Effector memory CD4-positive, alpha-beta T cell (primary cell): ENCODE data around the gene ADAMTS2.

Experiments
- DNase-seq, 3 donors: peaks; one replicate each; pipeline ENCODE4 v3.0.0-alpha.2; 2020
- H3K27ac ChIP-seq: 2 replicates; pipeline ENCODE4 v1.7.0; 2013; ENCODE audit warnings: mild to moderate bottlenecking, low read length, moderate library complexity; ENCODE audit not compliant: insufficient read depth, poor library complexity, severe bottlenecking
- H3K27me3 ChIP-seq: replicated peaks from 2 replicates; pipeline ENCODE4 v1.7.0; 2013; ENCODE audit warnings: mild to moderate bottlenecking, low read length; ENCODE audit not compliant: insufficient read depth, control insufficient read depth, poor library complexity, severe bottlenecking
- H3K36me3 ChIP-seq: 2 replicates; pipeline ENCODE4 v1.7.0; 2013; ENCODE audit warnings: mild to moderate bottlenecking, low read length, moderate library complexity; ENCODE audit not compliant: control insufficient read depth, insufficient read depth
- H3K4me1 ChIP-seq: 2 replicates; pipeline ENCODE4 v1.7.0; 2013; ENCODE audit warnings: low read length, mild to moderate bottlenecking; ENCODE audit not compliant: control insufficient read depth, insufficient read depth, poor library complexity, severe bottlenecking
- H3K4me3 ChIP-seq: 2 replicates; pipeline ENCODE4 v1.7.0; 2013; ENCODE audit warnings: low read length, low read depth, mild to moderate bottlenecking; ENCODE audit not compliant: insufficient read depth, poor library complexity, severe bottlenecking
- H3K9me3 ChIP-seq: 2 replicates; pipeline ENCODE4 v1.7.0; 2013; ENCODE audit warnings: mild to moderate bottlenecking, low read length, moderate library complexity; ENCODE audit not compliant: control insufficient read depth

Gene ADAMTS2

DNA sequence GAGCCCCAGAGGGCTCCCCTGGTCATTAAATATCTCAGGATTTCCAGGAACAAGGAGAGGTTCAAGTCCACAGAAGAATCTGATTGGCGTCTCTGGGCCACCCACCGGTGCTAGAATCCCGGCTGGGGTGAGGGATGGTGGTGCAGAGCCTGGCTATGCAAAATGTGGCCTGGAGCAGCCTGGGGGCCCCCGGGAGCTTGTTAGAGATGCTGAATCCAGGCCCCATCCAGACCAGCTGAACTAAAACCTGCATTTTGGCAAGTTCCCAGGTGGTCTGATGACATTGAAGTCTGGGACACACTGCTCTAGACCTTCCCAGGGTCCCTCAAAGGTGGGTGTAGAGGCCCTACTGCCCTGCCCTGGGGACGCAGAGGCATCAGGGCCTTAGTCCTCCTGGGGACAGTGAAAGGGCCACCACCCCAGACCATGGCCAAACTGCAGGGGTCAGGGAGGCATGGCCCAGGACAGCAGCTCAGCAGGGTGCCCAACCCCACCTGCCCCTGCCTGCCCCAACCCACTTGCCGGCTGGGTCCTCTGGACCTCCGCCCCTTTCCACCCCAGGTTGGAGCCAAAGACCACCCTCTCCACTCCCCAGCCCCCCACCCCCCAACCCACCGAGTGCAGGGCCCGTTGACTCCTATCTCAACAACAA, 34.7 kb downstream of the ADAMTS2 start:
- no peak overlapping the region for H3K4me3 ChIP-seq
- no peaks in the 10 kb centered on the region for H3K27me3 ChIP-seq
- no peaks in the 10 kb centered on the region for H3K4me1 ChIP-seq
- H3K36me3 ChIP-seq, result no peaks in the 10 kb centered on the region
- no peak for DNase-seq
- no peak overlapping the region for H3K27ac ChIP-seq
- no peaks in the 10 kb centered on the region for H3K9me3 ChIP-seq

DNA sequence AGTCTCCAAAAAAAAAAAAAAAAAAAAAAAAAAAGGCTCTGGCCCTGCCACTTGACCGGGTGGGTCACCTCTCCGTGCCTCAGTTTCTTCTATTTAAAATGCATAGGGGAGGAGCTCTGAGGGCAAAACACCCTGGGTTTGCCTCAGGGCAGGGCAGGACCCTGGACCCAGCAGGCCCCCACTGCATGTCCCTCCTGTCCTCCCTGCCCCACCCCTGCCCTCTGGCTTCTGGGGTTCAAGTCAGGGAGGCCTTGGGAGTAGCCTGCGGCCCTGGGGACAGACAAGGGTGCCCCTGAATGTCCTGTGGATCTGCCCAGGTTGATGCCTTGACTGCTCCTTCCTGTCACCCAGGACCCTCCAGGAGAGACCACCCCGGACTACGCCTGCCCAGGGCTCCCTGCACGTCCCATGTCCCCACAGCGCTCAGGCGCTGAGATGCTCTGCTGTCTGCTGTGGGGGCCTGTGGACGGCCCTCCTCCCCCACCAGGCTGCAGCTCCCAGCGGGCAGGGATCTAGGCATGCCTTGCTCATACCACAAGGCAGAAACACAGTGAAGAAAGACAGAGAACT, 35.4 kb downstream of the ADAMTS2 start:
- Histone ChIP-seq H3K9me3 (no peaks in the 10 kb centered on the region), H3K4me1 (no peaks in the 10 kb centered on the region), H3K27ac (no peak overlapping the region), H3K36me3 (no peaks in the 10 kb centered on the region), H3K27me3 (no peaks in the 10 kb centered on the region), H3K4me3 (no peak overlapping the region)
- no peak for DNase-seq

DNA sequence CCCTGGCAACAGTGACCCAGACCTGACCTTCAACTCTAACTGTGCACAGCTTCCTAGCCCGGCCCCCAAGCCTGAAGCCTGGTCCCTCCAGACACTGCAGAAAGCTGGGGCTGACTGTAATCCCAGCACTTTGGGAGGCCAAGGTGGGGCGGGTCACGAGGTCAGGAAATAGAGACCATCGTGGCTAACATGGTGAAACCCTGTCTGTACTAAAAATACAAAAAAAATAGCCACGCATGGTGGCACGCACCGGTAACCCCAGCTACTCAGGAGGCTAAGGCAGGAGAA, 35.9 kb downstream of the ADAMTS2 start:
- H3K4me1 ChIP-seq, result no peaks in the 10 kb centered on the region
- H3K27ac ChIP-seq, result no peak overlapping the region
- H3K9me3 ChIP-seq, result no peaks in the 10 kb centered on the region
- no peaks in the 10 kb centered on the region for H3K27me3 ChIP-seq
- no peak for DNase-seq
- H3K4me3 ChIP-seq, result no peak overlapping the region
- H3K36me3 ChIP-seq, result no peaks in the 10 kb centered on the region

DNA sequence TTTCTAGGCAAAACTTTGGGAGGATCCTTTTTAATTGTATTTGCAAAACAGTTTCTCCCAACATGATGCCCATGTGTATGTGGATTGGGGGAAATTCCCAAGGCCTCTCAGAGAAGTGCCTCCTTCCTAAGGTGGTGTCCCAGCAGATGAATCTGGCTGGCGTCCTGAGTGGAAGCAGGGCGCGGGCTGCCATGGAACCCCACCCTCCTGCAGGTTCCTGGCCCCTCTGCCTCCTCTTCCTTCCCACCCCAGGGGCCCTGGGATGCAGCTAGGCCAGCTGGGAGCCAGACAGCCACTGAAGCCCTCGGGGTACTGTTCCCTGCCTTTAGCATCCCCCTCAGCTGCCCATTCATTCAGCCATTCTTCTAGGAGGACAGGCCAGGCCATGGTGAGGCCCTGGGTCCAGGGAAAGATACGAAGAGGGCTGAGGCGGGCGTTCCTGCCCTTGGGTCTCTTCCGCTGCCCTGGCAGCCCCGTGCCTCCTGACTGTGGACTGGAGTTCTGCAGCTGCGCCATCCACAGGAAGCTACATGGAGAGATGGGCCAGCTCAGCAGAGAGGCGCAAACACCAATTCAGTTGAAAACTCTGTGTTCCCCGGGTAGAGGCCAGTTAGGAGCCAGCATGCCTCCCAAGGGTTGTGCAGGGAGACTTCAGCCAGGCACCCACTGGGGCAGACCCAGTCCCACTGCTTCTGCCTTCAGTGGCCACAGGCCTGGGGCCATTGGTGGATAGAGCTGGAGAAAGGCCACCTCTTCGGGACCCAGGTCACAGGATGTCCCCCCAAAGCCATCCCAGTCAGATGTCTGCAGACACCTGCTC, 36.5 kb downstream of the ADAMTS2 start:
- no peaks in the 10 kb centered on the region for H3K27me3 ChIP-seq
- H3K4me1 ChIP-seq, result no peaks in the 10 kb centered on the region
- no peak overlapping the region for H3K4me3 ChIP-seq
- H3K27ac ChIP-seq, result no peak overlapping the region
- H3K9me3 ChIP-seq, result no peaks in the 10 kb centered on the region
- H3K36me3 ChIP-seq, result no peaks in the 10 kb centered on the region
- DNase-seq, result no peak

DNA sequence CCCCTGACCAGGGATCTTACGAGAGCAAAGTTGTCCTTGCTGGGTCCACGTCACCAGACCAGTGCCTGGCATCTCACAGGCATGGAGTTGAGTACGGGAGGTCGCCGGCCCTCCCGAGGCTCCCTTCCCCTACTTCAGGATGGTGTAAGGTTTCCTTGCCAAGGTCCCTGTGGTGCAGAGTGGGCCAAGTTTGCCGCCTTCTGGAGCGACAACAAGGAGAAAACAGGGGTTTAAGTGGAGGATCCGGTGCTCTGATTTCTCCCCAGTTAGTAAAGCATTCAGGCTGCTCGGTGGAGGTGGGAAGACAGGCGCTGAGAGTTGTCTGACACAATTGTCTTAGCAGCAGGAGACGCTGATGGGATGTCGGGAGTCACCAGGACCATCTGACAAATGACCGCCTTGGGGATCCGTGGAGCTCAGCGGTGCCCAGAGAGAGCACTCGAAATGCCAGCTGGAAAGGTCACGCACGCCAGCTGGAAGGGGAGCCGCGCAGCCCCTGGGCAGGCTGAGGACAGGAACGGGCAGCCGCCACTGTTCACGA, 37.3 kb downstream of the ADAMTS2 start:
- Histone ChIP-seq H3K27ac (no peak overlapping the region), H3K9me3 (no peaks in the 10 kb centered on the region), H3K4me3 (no peak overlapping the region), H3K36me3 (no peaks in the 10 kb centered on the region), H3K4me1 (no peaks in the 10 kb centered on the region), H3K27me3 (no peaks in the 10 kb centered on the region)
- DNase-seq, result no peak

DNA sequence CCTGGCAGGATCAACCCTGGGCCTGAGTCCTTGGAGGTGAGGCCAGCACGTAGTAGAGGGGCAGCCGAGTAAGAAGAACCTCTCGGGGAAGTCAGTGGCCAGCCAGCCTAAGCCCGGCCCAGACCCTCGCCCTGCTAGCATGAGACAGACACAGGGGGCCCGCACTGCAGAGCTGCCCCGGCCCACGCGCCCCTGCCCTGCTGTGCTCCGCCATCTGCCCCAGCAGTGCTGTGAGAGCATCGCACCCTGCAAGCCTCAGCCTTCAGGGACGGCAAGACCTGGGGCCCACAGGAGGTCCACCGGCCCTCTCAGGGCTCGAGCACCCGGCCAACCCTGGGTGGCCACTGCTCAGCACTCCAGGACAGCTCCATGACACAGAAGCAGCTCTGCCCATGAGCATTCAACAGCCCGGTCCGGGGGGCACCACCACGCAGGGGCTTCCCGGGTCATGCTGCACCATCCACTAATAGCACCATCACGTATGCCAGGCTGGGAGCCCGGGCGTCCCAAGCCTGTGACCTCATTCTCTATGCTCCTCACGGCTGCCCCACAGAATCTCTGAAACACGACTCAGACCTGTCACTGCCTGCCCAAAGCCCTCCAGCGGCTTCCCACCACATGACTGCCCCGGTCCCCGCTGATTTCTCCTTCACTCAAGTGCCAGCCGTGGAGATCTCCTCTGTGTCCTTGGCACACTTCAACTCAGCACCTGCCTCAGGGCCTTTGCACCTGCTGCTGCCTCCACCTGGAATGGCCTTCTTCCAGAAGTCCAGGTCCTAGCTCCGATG, 38.1 kb downstream of the ADAMTS2 start:
- Histone ChIP-seq H3K36me3 (no peaks in the 10 kb centered on the region), H3K27ac (no peak overlapping the region), H3K4me3 (no peak overlapping the region), H3K9me3 (no peaks in the 10 kb centered on the region), H3K4me1 (no peaks in the 10 kb centered on the region), H3K27me3 (no peaks in the 10 kb centered on the region)
- no peak for DNase-seq

DNA sequence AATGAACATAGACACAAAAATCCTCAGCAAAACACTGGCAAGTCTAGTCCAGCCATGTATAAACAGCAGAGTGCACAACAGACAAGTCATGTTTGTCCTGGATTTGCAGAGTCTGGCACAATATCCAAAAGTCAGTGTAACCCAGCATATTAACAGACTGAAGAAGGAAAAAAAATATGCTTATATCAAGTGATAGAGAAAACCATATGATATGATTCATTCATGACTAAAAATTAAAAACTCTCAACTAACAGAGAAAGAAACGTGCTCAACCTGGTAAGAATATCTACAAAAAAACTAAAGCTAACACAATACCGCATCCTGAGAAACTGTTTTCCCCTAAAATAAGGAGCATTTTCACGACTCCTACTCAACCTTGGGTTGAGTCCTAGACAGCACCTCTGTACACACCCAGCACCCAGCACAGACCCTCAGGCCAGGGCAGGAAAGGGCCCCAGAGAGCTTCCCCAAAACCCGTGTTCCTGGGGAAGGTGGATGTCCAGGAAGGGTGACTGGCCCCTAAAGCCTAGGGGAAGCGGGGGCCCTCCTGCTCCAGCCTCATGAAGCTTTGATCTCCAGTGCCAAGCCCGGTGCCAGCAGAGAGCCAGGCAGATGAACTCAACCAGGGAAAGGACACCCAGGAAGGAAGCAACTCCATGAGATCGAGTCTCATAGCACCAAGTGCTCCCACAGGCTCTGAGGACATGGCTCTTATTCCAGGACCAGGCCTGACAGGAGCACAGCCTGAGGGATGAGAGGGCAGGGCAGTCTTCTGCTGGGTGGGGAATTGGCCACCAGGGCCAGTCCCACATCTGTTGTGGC, 38.9 kb downstream of the ADAMTS2 start:
- Histone ChIP-seq H3K27me3 (no peaks in the 10 kb centered on the region), H3K27ac (no peak overlapping the region), H3K9me3 (no peaks in the 10 kb centered on the region), H3K4me3 (no peak overlapping the region), H3K36me3 (no peaks in the 10 kb centered on the region), H3K4me1 (no peaks in the 10 kb centered on the region)
- no peak for DNase-seq

DNA sequence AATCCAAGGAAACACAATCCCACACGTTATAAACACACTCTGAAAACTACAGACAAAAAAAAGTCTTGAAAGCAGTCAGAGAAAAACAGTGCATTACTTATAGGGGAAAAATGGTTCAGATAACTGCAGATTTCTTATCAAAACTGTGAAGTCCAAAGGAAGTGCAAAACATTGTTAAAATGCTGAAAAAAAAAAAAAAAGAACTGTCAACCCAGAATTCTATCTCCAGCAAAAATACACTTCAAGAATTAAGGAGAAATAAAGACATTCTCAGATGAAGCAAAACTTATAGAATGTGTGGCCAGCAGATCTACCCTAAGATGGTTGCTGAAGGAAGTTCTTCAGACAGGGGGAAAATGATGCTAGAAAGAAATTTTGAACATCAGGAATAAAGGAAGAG, 40.4 kb downstream of the ADAMTS2 start:
- Histone ChIP-seq H3K4me3 (no peak overlapping the region), H3K27ac (no peak overlapping the region), H3K36me3 (no peaks in the 10 kb centered on the region)

DNA sequence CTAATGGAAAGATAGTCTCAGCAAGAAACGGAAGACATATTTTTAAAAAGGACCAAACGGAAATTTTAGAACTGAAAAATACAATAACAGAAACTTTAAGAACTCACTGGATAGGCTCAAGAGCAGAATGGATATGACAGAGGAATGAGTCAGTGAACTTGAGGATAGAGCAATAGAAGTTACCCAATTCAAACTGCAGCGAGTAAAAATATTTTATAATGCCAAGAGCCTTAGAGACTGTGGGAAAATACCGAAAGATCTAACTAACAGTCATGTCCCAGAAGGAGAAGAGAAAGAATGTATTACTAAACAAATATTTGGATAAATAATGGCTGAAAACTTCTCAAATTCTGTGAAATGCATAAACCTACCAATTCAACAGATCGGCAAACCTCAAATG, 40.8 kb downstream of the ADAMTS2 start:
- Histone ChIP-seq H3K27me3 (no peaks in the 10 kb centered on the region), H3K36me3 (no peaks in the 10 kb centered on the region), H3K9me3 (no peaks in the 10 kb centered on the region), H3K4me3 (no peak overlapping the region), H3K4me1 (no peaks in the 10 kb centered on the region), H3K27ac (no peak overlapping the region)
- DNase-seq, result no peak

More for the DNA sequence above, 40.4 kb downstream of the ADAMTS2 start:
- Histone ChIP-seq H3K4me1 (no peaks in the 10 kb centered on the region), H3K27me3 (no peaks in the 10 kb centered on the region), H3K9me3 (no peaks in the 10 kb centered on the region)
- no peak for DNase-seq
